ENCODE measurements around the gene MORN4. TPM values are rescaled to one million over a fixed set of nuclear protein-coding genes. Genes with fewer than 3 reads are reported as not detected.

Gene MORN4
- total RNA-seq, result 1 to 10 TPM; 5.3 to 6.5 TPM

- H3K4me1 Mint-ChIP-seq (ENCODE audit: low read depth), result peaks cover 10% of the 10 kb centered on the region
- ChIA-PET POLR2A (no interaction called here), CTCF (interaction anchor here (0.9 to 1.3 kb wide), 2 partner anchors 62 to 99 kb away, joined by 3 read pairs; no protein-coding TSS in a partner anchor)
- intact Hi-C loops (cut with micrococcal nuclease), result loop anchor here (10.0 kb wide), 1 partner anchor 338 kb away; the partner anchor contains the start of gene ARHGAP19
- H3K27me3 Mint-ChIP-seq, result no peaks in the 10 kb centered on the region
- H3K9me3 Mint-ChIP-seq, result no peaks in the 10 kb centered on the region
- peak within 1 kb of the TSS; percentile 52 for H3K27ac Mint-ChIP-seq
- DNase-seq, result peak; percentile 95
- peaks cover 3% of the 10 kb centered on the region for H3K36me3 Mint-ChIP-seq
- H3K4me3 Mint-ChIP-seq, result peak within 1 kb of the TSS; percentile 90
Measured at GRCh38 chr10:97632949-97633884, at the start of gene MORN4. MORN4 (minus strand) TSS chr10:97633500; CDS start chr10:97619653, 13,847 bp downstream.

- Mint-ChIP-seq H3K4me1 (ENCODE audit: low read depth) (peaks cover 7% of the 10 kb centered on the region), H3K4me3 (no peak overlapping the region)
Measured at GRCh38 chr10:97682042-97682441, 48.7 kb upstream of the MORN4 start.

GRCh38 chr10:97679594-97679993 lies 46.3 kb upstream of the MORN4 start:
- POLR2A ChIA-PET, result interaction anchor here (0.9 kb wide), 1 partner anchor 22 kb away, joined by 3 read pairs; no protein-coding TSS in a partner anchor
- no peak for DNase-seq
- Mint-ChIP-seq H3K4me3 (no peak overlapping the region), H3K36me3 (peaks cover 4% of the 10 kb centered on the region), H3K27me3 (no peaks in the 10 kb centered on the region), H3K27ac (no peak overlapping the region), H3K4me1 (ENCODE audit: low read depth) (peaks cover 3% of the 10 kb centered on the region), H3K9me3 (no peaks in the 10 kb centered on the region)
- CTCF ChIA-PET, result interaction anchor here (0.6 to 3.4 kb wide), 4 partner anchors 22 to 134 kb away, joined by 3 to 17 read pairs (median 4); no protein-coding TSS in a partner anchor
- intact Hi-C loops (cut with micrococcal nuclease), result no loop called here

More at GRCh38 chr10:97682042-97682441, 48.7 kb upstream of the MORN4 start:
- no peak for DNase-seq
- POLR2A ChIA-PET, result no interaction called here
- Mint-ChIP-seq H3K36me3 (no peaks in the 10 kb centered on the region), H3K9me3 (no peaks in the 10 kb centered on the region), H3K27me3 (no peaks in the 10 kb centered on the region), H3K27ac (no peak overlapping the region)
- CTCF ChIA-PET, result interaction anchor here (1.2 kb wide), 1 partner anchor 346 kb away, joined by 3 read pairs; no protein-coding TSS in a partner anchor
- intact Hi-C loops (cut with micrococcal nuclease), result no loop called here

GRCh38 chr10:97676770-97677581 lies 43.7 kb upstream of the MORN4 start:
- peaks cover 17% of the 10 kb centered on the region for H3K36me3 Mint-ChIP-seq
- H3K27ac Mint-ChIP-seq, result no peak overlapping the region
- no peak overlapping the region for H3K4me3 Mint-ChIP-seq
- intact Hi-C loops (cut with micrococcal nuclease), result loop anchor here (1.0 kb wide), 2 partner anchors 24 to 54 kb away; no protein-coding TSS in a partner anchor
- H3K4me1 Mint-ChIP-seq (ENCODE audit: low read depth), result peaks cover 6% of the 10 kb centered on the region
- H3K27me3 Mint-ChIP-seq, result no peaks in the 10 kb centered on the region
- ChIA-PET CTCF (interaction anchor here (0.6 to 5.4 kb wide), 19 partner anchors 10 to 105 kb away, joined by 3 to 51 read pairs (median 4); partner anchors contain the start of genes AVPI1, MARVELD1 and ZFYVE27), POLR2A (no interaction called here)
- peak; percentile 51 for DNase-seq
- no peaks in the 10 kb centered on the region for H3K9me3 Mint-ChIP-seq

- H3K36me3 Mint-ChIP-seq, result peaks cover 18% of the 10 kb centered on the region
Measured at GRCh38 chr10:97675222-97675621, 41.9 kb upstream of the MORN4 start.

GRCh38 chr10:97673736-97674525 lies 40.6 kb upstream of the MORN4 start:
- Mint-ChIP-seq H3K36me3 (peaks cover 18% of the 10 kb centered on the region), H3K27me3 (no peaks in the 10 kb centered on the region), H3K4me3 (no peak overlapping the region), H3K27ac (no peak overlapping the region), H3K4me1 (ENCODE audit: low read depth) (peaks cover 6% of the 10 kb centered on the region), H3K9me3 (no peaks in the 10 kb centered on the region)
- POLR2A ChIA-PET, result interaction anchor here (0.5 to 1.5 kb wide), 2 partner anchors 9 to 35 kb away, joined by 3 read pairs; no protein-coding TSS in a partner anchor
- peak; percentile 39 for DNase-seq
- CTCF ChIA-PET, result interaction anchor here (1.2 to 5.4 kb wide), 3 partner anchors 14 to 102 kb away, joined by 3 to 51 read pairs (median 43); partner anchors contain the start of genes AVPI1 and ZFYVE27
- intact Hi-C loops (cut with micrococcal nuclease), result no loop called here

More at GRCh38 chr10:97675222-97675621, 41.9 kb upstream of the MORN4 start:
- CTCF ChIA-PET, result interaction anchor here (1.2 to 5.4 kb wide), 5 partner anchors 12 to 104 kb away, joined by 3 to 51 read pairs (median 14); partner anchors contain the start of genes AVPI1 and ZFYVE27
- no peaks in the 10 kb centered on the region for H3K27me3 Mint-ChIP-seq
- no peaks in the 10 kb centered on the region for H3K9me3 Mint-ChIP-seq
- H3K4me1 Mint-ChIP-seq (ENCODE audit: low read depth), result peaks cover 6% of the 10 kb centered on the region
- H3K27ac Mint-ChIP-seq, result no peak overlapping the region
- no peak for DNase-seq
- POLR2A ChIA-PET, result no interaction called here
- H3K4me3 Mint-ChIP-seq, result no peak overlapping the region
- intact Hi-C loops (cut with micrococcal nuclease), result no loop called here

- ChIA-PET POLR2A (no interaction called here), CTCF (interaction anchor here (1.5 kb wide), 1 partner anchor 62 kb away, joined by 4 read pairs; no protein-coding TSS in a partner anchor)
- H3K4me3 Mint-ChIP-seq, result no peak overlapping the region
- H3K9me3 Mint-ChIP-seq, result no peaks in the 10 kb centered on the region
- H3K4me1 Mint-ChIP-seq (ENCODE audit: low read depth), result peaks cover 2% of the 10 kb centered on the region
- no peaks in the 10 kb centered on the region for H3K27me3 Mint-ChIP-seq
- H3K36me3 Mint-ChIP-seq, result peaks cover 22% of the 10 kb centered on the region
- DNase-seq, result no peak
- no peak overlapping the region for H3K27ac Mint-ChIP-seq
- intact Hi-C loops (cut with micrococcal nuclease), result no loop called here
Measured at GRCh38 chr10:97669571-97669970, 36.3 kb upstream of the MORN4 start.

- peaks cover 21% of the 10 kb centered on the region for H3K36me3 Mint-ChIP-seq
- CTCF ChIA-PET, result interaction anchor here (1.2 to 1.3 kb wide), 2 partner anchors 9 to 15 kb away, joined by 3 to 4 read pairs; no protein-coding TSS in a partner anchor
- no peak for DNase-seq
- H3K27me3 Mint-ChIP-seq, result no peaks in the 10 kb centered on the region
- POLR2A ChIA-PET, result no interaction called here
- H3K4me3 Mint-ChIP-seq, result no peak overlapping the region
- intact Hi-C loops (cut with micrococcal nuclease), result no loop called here
- no peak overlapping the region for H3K27ac Mint-ChIP-seq
- H3K9me3 Mint-ChIP-seq, result no peaks in the 10 kb centered on the region
- H3K4me1 Mint-ChIP-seq (ENCODE audit: low read depth), result no peaks in the 10 kb centered on the region
Measured at GRCh38 chr10:97667463-97667862, 34.2 kb upstream of the MORN4 start.

- H3K4me1 Mint-ChIP-seq (ENCODE audit: low read depth), result no peaks in the 10 kb centered on the region
- intact Hi-C loops (cut with micrococcal nuclease), result no loop called here
- CTCF ChIA-PET, result interaction anchor here (1.2 to 1.3 kb wide), 2 partner anchors 9 to 14 kb away, joined by 3 to 4 read pairs; no protein-coding TSS in a partner anchor
- H3K27me3 Mint-ChIP-seq, result no peaks in the 10 kb centered on the region
- DNase-seq, result no peak
- POLR2A ChIA-PET, result no interaction called here
- peaks cover 23% of the 10 kb centered on the region for H3K36me3 Mint-ChIP-seq
- no peak overlapping the region for H3K4me3 Mint-ChIP-seq
- no peaks in the 10 kb centered on the region for H3K9me3 Mint-ChIP-seq
- no peak overlapping the region for H3K27ac Mint-ChIP-seq
Measured at GRCh38 chr10:97666992-97667391, 33.7 kb upstream of the MORN4 start.

- Mint-ChIP-seq H3K36me3 (peaks cover 25% of the 10 kb centered on the region), H3K27me3 (no peaks in the 10 kb centered on the region), H3K4me3 (no peak overlapping the region), H3K27ac (no peak overlapping the region), H3K9me3 (no peaks in the 10 kb centered on the region), H3K4me1 (ENCODE audit: low read depth) (no peaks in the 10 kb centered on the region)
- ChIA-PET CTCF (interaction anchor here (0.9 to 1.4 kb wide), 2 partner anchors 12 to 93 kb away, joined by 3 to 7 read pairs; no protein-coding TSS in a partner anchor), POLR2A (no interaction called here)
- DNase-seq, result no peak
- intact Hi-C loops (cut with micrococcal nuclease), result no loop called here
Measured at GRCh38 chr10:97664282-97664850, 31.1 kb upstream of the MORN4 start.

- ChIA-PET POLR2A (no interaction called here), CTCF (no interaction called here)
- H3K4me1 Mint-ChIP-seq (ENCODE audit: low read depth), result no peaks in the 10 kb centered on the region
- no peaks in the 10 kb centered on the region for H3K27me3 Mint-ChIP-seq
- DNase-seq, result no peak
- H3K36me3 Mint-ChIP-seq, result peaks cover 27% of the 10 kb centered on the region
- no peaks in the 10 kb centered on the region for H3K9me3 Mint-ChIP-seq
- H3K27ac Mint-ChIP-seq, result no peak overlapping the region
- no peak overlapping the region for H3K4me3 Mint-ChIP-seq
- intact Hi-C loops (cut with micrococcal nuclease), result no loop called here
Measured at GRCh38 chr10:97659589-97659988, 26.3 kb upstream of the MORN4 start.

All from activated CD4-positive, alpha-beta memory T cell treated with anti-CD3 and anti-CD28 coated beads for 36 hours (primary cell).